Stimulated activated CD4-positive, alpha-beta T cell treated with anti-CD3 and anti-CD28 coated beads, TNF-alpha, amount 100 ng/mL, for 48 hours (primary cell): ENCODE results near the gene RAD50.
"Not testable (repeated sequence)": the region's sequence is repeated elsewhere in the genome, so short reads cannot be mapped to it uniquely, and the experiment has no call there.

Experiments
- DNase-seq, 3 donors: peaks; one replicate each; pipeline ENCODE4 v3.0.0-alpha.2; 2020; ENCODE audit warnings: low read depth in 3 of 3

The RAD50 gene

DNA sequence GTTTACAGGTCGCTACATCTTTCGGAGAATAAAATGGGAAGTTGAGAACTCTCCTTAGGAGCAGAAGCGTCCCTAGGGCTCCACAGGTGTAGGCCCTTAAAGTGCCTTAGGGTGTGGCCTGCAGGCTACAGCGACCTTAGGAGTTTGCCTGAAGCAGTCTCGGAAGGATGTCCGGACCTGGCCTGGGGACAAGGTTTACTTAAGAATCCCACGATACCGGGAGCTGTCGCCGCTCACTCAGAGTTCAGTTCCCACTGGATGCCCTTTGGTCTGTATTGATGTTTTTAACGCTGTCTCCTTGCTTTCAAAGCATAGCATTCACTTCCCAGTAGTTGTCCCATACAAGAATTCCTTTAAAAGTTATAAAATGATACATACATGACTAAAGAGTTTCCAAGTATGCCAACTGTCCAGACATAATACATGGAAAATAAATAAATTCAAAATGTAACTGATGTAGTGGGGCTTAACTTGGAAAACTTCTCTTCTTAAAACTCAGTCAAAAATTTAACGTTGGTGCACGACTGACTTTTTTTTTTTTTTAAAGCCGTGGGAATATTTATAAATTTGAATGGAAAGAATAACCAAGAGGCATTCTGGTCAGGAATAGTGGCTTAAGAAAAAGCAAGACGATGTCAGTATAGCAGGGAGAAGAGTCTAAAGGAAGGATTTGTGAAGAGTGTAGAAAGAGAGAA lies 848 bp downstream of the RAD50 start:
- DNase-seq = peak in 2 of 3 donors; percentile 2 to 23

DNA sequence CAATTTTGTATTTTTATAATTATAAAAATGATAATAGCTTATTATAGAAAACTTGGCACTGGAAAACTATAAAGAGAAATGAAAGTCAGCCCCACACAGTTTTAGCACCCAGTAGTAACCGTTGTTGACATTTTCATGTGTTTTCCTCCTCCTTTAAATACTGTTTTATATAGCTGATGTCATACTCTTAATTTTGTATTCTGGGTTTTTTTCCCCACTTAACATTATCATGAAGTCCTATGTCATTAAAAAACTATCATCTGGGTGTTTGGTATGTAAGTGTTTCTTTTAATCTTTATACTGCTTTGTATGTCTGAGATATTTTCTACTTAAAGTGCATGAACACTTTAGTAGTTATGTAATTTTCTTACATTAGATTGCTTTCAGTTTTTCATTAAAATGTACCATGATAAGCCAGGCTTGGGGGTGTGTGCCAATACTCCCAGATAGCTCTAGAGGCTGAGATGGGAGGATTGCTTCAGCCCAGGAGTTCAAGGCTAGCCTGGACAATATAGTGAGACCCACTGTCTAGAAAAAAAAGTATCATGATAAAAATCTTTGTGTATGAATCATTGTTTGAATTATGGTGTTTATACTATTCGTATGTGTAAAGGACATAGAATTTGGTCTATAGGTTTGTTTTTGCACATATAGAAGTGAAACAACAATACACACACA lies 2.7 kb downstream of the RAD50 start:
- no peak for DNase-seq

DNA sequence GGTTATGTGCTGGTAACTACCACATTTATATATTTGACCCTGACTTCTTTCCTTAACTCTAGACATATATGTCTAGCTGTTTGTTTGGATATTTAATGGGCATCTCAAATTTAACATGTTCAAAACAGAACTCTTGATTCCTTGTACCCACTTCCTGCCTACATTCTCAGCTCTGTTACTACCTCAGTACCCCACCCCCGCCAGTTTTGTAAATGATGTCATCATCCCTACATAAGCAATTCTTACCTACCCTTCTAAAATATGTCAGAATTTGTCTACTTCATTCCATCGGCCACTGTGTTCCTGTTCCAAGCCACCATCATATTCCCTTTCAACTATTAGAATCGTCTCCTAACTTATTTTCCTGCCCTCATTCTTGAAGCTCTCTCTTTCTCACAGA lies 4.8 kb downstream of the RAD50 start:
- no peak for DNase-seq

DNA sequence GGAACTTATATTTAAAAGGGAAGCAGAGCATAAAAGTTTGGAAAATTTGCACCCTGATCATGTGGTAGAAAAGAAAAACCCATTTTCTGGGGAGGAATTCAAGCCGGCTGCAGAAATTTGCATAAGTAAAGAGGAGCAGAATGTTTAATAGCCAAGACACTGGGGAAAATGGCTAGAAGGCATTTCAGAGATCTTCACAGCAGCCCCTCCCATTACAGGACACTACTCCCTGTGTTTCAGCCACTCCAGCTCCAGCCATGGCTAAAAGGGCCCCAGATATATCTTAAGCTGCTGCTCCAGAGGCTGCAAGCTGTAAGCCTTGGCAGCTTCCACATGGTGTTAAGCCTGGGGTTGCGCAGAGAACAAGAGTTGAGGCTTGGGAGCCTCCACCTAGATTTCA lies 7.8 kb downstream of the RAD50 start:
- not testable (repeated sequence) for DNase-seq

DNA sequence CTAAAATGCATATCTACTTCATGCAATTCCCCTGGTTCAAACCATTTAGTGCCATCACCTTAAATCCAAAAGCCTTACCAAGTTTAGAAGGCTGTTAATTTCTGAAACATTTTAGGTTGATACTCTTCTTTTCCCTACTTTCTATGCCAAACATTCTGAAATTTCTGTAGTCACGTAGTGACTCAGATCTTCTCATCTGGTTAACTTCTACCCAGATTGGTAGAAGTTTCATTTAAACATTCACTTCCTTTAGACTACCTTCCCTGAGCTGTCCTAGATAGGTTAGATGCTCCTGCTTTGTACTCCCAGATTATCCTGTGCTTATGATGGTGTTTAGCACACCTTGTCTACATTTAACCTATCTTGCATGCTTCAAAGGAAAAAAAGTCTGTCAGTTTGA lies 9.9 kb downstream of the RAD50 start:
- DNase-seq = no peak

DNA sequence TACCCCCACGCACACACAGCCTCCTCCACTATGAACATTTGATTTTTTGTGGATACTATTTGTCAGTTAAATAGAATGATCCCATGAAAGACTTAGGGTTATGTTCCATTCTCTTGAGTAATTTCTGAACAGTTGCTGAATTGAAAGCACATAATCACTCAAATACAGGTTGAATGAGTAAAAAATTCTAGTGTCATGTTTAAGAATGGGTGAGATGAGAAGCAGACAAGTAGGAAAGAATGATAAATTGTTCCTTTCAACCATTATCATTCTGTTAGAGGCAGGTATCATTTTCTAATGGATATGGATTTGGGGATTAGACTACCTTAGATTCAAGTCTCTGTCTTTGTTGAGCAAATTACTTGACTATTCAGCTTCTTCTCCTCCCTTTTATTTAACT lies 19.3 kb downstream of the RAD50 start:
- no peak for DNase-seq

DNA sequence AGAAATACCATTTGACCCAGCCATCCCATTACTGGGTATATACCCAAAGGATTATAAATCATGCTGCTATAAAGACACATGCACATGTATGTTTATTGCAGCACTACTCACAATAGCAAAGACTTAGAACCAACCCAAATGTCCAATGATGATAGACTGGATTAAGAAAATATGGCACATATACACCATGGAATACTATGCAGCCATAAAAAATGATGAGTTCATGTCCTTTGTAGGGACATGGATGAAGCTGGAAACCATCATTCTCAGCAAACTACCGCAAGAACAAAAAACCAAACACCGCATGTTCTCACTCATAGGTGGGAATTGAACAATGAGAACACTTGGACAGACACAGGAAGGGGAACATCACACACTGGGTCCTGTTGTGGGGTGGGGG lies 27.8 kb downstream of the RAD50 start:
- not testable (repeated sequence) for DNase-seq

DNA sequence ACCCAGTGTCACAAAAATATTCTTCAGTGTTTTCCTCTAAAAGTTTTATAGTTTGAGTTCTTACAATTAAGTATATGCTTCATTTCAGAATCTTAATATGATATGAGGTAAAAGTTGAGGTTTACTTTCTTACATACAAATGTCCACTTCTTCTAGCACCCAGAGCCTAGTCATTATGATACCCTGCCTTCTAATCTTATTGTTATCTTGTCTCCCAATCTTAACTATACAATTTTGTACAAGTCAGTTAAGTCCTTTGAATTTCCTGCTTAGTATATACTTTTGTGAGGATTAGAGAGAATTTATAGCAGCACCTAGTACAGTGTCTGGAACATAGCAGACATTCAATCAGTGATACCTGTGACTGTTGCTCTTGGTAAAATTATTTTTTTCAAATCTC lies 29.3 kb downstream of the RAD50 start:
- no peak for DNase-seq

DNA sequence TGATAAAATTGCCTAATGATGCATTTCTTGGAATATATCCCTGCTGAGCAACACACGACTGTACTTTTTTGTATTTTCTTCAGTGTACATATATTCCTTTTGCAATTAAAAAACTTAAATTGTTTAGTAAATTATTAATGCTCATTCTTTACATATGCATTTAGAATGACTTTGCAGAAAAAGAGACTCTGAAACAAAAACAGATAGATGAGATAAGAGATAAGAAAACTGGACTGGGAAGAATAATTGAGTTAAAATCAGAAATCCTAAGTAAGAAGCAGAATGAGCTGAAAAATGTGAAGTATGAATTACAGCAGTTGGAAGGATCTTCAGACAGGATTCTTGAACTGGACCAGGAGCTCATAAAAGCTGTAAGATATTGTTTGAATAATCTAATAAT lies 32.7 kb downstream of the RAD50 start:
- DNase-seq = no peak

DNA sequence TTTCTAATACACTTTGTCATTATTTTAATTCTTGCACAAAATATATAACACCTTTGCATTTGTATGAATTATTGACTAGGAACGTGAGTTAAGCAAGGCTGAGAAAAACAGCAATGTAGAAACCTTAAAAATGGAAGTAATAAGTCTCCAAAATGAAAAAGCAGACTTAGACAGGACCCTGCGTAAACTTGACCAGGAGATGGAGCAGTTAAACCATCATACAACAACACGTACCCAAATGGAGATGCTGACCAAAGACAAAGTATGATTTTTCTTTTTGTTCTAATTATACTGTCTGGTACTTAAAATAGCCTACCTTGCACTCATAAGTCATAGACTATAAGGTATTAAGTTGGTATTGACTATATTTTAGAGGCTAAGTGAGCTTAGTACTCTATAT lies 34.4 kb downstream of the RAD50 start:
- DNase-seq = no peak

DNA sequence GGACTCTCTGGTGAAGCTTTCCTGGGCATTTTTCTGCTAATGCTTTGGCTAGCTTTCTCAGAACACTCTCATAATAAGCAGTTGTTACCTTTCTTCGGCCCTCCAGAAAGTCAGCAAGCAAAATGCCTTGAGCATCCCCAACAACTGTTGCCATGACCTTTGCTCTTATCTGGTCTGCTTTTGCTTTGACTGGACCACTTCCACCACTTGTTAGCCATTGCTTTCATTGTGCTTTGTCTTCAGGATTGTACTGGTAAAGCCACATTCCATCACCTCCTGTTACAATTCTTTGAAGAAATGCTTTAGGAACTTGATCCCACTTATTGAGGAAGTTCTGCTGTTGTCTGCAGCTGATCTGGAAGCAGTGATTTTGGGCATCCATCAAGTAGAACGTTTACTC lies 35.7 kb downstream of the RAD50 start:
- no peak for DNase-seq

DNA sequence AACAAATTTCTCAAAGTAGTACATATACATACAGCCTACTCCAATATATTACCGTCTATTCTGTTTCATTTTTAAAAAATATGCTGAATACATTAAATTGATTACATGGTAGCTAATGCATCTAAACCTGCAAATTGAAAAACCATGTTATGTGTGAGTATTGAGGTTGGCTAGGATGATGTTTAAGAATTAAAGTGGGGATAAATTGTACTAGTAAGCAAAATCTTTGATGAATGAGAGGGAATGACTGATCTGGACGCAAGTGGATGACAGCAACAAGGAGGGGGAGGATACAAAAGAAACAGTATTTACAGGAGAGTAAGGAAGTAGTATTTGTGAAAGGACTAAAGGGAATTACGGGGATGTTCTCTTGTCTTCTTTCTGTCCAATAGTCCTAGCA lies 37.4 kb downstream of the RAD50 start:
- DNase-seq = no peak

DNA sequence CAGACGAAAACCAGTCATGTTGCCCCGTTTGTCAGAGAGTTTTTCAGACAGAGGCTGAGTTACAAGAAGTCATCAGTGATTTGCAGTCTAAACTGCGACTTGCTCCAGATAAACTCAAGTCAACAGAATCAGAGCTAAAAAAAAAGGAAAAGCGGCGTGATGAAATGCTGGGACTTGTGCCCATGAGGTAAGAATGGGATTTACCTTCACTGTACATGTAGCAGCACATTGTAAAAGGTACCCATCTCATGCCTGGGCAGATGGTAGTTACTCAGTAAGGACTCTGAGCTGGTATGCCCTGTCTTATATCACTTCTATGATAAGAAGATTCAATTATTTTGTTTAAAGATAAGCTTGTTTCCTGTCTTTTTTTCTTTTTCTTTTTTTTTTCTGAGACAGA lies 38.8 kb downstream of the RAD50 start:
- no peak for DNase-seq

DNA sequence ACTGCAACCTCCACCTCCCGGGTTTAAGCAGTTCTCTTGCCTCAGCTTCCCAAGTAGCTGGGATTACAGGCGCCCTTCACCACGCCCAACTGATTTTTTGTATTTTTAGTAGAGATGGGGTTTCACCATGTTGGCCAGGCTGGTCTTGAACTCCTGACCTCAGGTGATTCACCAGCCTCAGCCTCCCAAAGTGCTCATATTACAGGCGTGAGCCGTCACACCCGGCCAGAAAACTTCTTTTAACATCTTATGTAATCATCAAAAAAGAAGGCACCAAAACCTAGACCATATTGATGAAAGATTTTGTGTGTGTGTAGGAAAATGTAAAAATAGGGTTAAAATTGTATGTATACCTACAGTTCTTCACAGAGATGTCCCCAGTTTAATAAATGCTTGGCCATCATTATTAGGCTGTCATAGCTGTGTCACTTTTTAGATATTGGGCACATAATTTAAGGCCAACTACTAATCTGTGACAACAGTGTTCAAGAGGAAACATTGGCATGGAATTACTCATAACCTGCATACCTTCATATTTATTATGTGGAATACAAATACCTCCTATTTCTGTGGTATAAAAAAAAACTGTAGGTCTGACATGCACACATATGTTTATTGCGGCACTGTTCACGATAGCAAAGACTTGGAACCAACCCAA lies 44.4 kb downstream of the RAD50 start:
- DNase-seq = no peak

DNA sequence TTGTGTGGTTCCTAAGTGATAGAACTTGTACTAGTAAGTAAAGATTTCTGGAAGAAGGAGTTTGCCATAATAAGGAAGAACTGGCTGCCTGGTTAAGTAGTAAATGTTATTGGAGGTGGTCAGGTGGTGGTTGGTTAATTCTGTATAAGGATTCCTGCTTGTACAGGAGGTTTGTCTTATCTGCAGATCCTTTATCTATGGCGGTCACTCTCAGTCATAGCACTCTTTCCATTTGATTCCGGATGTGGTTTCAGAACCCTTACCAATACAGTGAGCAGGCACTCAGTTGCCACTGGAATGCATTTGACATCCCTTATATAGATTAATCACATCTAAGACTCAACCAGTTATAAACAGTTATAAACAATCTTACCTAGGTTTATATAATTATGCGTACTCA lies 50.3 kb downstream of the RAD50 start:
- no peak for DNase-seq

DNA sequence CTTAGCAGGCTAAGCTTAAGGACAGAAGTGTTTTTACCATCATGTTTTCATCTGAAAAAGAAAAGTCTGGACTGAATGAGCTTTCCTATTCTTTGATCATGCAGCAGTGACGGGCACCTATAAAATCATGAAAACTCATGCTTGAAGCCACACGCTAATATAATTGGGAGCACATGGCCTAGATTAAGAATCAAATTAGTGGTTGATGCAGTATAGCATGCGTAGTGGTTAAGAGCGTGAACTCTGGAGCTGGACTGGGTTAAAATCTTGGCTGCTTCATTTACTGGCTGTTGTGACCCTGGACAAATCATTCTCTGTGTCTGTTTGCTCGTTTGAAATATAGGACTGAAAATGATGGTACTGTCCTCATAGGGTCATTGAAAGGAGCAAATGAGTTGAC lies 51.3 kb downstream of the RAD50 start:
- no peak for DNase-seq

DNA sequence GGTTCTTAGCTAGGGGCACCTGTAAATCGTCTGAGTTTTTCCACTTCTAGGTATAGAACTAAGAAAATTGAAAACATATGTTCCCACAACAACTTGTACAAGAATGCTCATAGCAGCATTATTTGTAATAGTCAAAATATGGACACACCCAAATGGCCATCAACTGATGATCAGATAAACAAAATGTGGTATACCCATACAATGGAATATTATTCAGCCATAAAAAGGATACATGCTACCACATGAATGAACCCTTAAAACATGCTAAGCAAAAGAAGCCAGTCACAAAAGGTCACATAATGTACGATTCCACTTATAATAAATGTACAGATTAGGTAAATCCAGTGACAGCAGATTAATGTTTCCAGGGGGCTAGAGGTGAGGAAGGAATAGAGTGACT lies 55.2 kb downstream of the RAD50 start:
- no peak for DNase-seq

DNA sequence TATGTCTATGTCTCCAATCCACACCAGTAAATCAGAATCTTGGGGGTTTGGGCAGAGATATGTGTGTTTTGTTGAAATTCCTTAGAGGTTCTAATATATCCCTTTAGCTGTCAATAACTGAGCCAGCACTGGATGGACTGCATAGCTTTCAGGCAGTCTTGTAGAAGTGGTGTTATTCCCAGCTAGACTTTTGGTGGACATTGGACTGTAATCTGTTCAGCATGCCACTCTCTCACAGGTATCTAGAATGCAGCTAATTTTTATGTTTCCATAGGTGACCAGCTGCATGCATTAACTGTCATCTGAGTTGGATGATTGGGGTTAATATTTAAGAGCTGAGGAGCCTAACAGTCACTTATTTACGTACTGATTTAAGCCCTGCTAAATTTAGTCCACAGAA lies 56.1 kb downstream of the RAD50 start:
- no peak for DNase-seq

DNA sequence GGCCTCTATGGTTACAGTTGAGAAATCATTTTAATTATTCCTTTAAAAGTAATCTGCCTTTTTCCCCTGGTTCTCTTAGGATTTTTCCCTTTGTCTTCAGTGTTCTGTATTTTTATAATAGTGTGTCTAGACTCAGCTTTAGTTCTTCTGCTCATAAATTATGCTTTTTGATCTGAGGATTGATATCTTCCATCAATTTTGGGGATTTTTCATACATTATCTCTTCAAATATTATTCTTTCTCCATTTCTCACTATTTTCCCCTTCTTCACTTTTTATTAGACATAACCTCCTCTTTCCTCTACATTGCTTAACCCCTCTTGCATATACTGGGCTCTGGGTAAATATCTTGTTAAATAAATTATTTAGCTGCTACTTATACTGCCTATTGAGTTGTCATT lies 64.9 kb downstream of the RAD50 start:
- no peak for DNase-seq

DNA sequence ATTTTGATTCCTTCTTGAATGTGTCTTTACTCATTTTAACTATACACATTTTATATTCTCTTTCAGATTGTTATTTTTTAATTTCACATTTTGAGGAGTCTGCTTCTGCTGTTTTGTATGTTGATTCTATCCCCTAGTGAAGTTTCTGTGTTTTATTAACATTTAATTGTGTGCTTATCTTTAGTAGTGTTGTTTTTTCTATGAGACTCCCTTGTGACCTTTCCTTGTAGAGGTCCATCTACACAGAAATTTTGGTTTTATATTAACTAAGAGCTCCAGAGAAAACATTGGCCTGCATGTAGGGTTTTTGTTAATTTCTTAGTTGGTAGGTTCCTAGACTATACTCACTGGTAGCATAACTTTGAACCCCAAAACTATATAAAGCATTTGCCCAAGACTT lies 65.8 kb downstream of the RAD50 start:
- no peak for DNase-seq

DNA sequence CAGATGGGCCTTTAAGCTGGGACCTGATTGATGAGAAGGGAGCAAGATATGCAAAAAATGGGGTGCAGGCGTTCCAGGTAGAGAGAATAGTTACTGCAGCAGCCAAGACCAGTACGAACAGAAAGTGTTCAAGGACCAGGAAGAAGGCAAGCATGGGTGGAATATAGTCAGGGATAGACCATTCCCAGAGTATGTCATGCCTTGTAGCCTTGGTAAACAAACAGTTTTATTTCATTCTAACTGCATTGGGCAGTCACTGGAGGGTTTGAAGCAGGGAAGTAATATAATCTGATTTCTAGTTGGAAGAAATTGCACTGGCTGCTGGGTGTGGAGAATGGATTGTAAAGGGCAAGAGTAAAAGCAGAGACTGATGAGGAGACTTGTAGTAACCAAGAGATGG lies 70.7 kb downstream of the RAD50 start:
- DNase-seq = no peak

DNA sequence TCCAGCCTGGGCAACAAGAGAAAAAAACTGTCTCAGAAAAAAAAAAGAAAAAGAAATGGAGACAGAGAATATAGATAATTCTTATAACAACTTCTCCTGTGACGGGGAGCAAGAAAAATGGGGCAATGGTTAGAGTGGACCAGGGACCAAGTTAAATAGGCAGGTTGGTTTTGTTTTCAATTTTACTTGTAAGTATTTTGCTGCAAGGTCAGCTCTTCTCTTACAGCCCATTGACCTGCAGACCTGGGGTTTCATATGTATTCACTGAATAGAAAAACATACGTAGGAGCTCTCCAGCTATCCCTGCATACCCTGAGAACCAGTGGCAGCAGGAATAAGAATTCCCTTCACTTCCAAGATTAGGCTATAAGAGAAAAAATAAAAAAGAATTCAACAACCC lies 72.0 kb downstream of the RAD50 start:
- DNase-seq = no peak

DNA sequence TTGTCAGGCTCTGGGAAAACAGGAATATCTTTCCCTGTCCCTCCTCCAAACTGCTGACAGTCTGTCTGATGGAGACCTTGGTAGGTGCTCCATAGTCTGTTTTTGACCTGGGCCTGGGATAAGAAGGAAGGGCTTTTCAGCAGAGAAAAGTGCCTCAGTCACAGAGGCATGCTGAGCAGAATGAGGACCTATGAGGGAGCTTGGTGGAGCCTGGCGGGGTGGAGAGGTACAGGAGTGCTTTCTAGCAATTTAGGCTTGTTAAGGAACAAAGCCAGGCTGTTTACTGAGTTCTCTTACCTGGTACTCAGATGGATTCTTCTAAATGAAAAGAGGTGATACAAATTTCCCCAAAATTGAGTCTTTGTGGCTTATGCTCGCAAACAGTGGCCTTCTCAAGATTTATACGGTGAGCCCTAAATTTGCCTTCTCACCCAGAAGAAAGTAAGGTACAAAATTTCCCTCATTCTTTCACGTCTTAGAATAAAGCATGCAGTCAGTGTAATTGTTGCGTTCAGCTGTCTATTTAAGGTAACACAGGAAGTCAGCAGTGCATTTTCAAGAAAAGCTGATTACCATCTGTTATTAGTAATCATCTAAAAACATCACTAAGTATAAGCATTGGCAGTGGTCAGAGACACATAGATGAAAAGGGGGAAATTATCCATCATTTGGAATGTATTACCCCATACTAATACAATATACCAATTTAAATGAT lies 72.6 kb downstream of the RAD50 start:
- DNase-seq = no peak
